SK-N-SH (cell line): ENCODE results near the gene LEF1. TPM values are rescaled to one million over a fixed set of nuclear protein-coding genes. Genes with fewer than 3 reads are reported as not detected.

Experiments
- CTCF ChIA-PET: fragments of 300-600, 350-600 bp; formaldehyde crosslinking; extraction: SDS; loops from one replicate; lab custom pipeline; 2021; lab: Yijun Ruan, JAX
- POLR2A ChIA-PET: fragments of 350-600 bp; sonication (Branson Sonifier 250); formaldehyde crosslinking; extraction: SDS; loops from one replicate; lab custom pipeline; 2020; ENCODE audit warnings: antibody characterized with exemption, inconsistent platforms; lab: Yijun Ruan, JAX
- DNase-seq: peaks from one replicate; pipeline ENCODE4 v3.0.0; 2012
- H2AFZ ChIP-seq: fragments of 200-600 bp; sonication (generic); 2 replicates; pipeline ENCODE4 v1.8.1; 2016; ENCODE audit warnings: antibody characterized with exemption, mild to moderate bottlenecking, low read depth
- H3F3A ChIP-seq: fragments of 200-600 bp; sonication (generic); replicated peaks from 2 replicates; pipeline ENCODE3; 2016; ENCODE audit warnings: antibody characterized with exemption, mild to moderate bottlenecking; ENCODE audit not compliant: insufficient read depth
- H3K27ac ChIP-seq, 2 experiments: fragments of 200-500 bp in 1 of 2; fragments of 200-600 bp in 1 of 2; sonication (Bioruptor generic) in 1 of 2; sonication (generic), shearing (Covaris generic) in 1 of 2; 2 replicates each; pipeline versions ENCODE4 v1.5.1 to v1.6.1; 2014 to 2016; ENCODE audit warnings: low read depth in 2 of 2, inconsistent platforms in 1 of 2, low read length in 1 of 2, mild to moderate bottlenecking in 1 of 2, mixed read lengths in 1 of 2
- H3K27me3 ChIP-seq: fragments of 200-600 bp; sonication (generic), shearing (Covaris generic); 2 replicates; pipeline ENCODE4 v1.6.1; 2016; ENCODE audit warnings: mixed run types; ENCODE audit not compliant: insufficient read depth
- H3K36me3 ChIP-seq, 2 experiments: fragments of 200-500 bp in 1 of 2; fragments of 200-600 bp in 1 of 2; sonication (Bioruptor generic) in 1 of 2; sonication (generic) in 1 of 2; replicated peaks in 1 of 2; 2 replicates each; pipeline versions ENCODE3 to v1.5.1; 2014 to 2016; ENCODE audit warnings: low read length in 1 of 2, mild to moderate bottlenecking in 1 of 2; ENCODE audit not compliant: insufficient read depth in 2 of 2, control insufficient read depth in 1 of 2
- H3K4me1 ChIP-seq, 2 experiments: fragments of 200-500 bp in 1 of 2; fragments of 200-600 bp in 1 of 2; sonication (Bioruptor generic) in 1 of 2; sonication (generic), shearing (Covaris generic) in 1 of 2; 2 replicates each; pipeline versions ENCODE4 v1.5.1 to v1.6.1; 2014 to 2016; ENCODE audit warnings: low read depth in 1 of 2, low read length in 1 of 2, mixed run types in 1 of 2; ENCODE audit not compliant: insufficient read depth in 2 of 2, control insufficient read depth in 1 of 2
- H3K4me2 ChIP-seq: fragments of 200-600 bp; sonication (generic), shearing (Covaris generic); 2 replicates; pipeline ENCODE4 v1.6.1; 2017; ENCODE audit warnings: mixed run types
- H3K4me3 ChIP-seq, 2 experiments: fragments of 200-500 bp in 1 of 2; fragments of 200-600 bp in 1 of 2; sonication (Bioruptor generic) in 1 of 2; sonication (generic), shearing (Covaris generic) in 1 of 2; 2 replicates each; pipeline versions ENCODE4 v1.5.1 to v1.8.1; 2014 to 2016; ENCODE audit warnings: low read depth in 2 of 2, inconsistent platforms in 1 of 2, low read length in 1 of 2, mild to moderate bottlenecking in 1 of 2, mixed read lengths in 1 of 2, moderate library complexity in 1 of 2
- H3K79me2 ChIP-seq: fragments of 200-600 bp; sonication (generic); 2 replicates; pipeline ENCODE4 v1.8.1; 2017; ENCODE audit warnings: mild to moderate bottlenecking; ENCODE audit not compliant: insufficient read depth
- H3K9ac ChIP-seq: fragments of 200-600 bp; sonication (generic); 2 replicates; pipeline ENCODE4 v1.6.1; 2017; ENCODE audit warnings: mixed run types
- H3K9me2 ChIP-seq: fragments of 200-600 bp; sonication (generic); 2 replicates; pipeline ENCODE4 v1.6.1; 2017; ENCODE audit warnings: mixed run types
- H3K9me3 ChIP-seq: fragments of 200-600 bp; sonication (generic); 2 replicates; pipeline ENCODE4 v1.6.1; 2017; ENCODE audit warnings: mixed run types, mild to moderate bottlenecking, moderate library complexity
- H4K20me1 ChIP-seq: fragments of 200-600 bp; sonication (generic); 2 replicates; pipeline ENCODE4 v1.6.1; 2017; ENCODE audit warnings: mild to moderate bottlenecking, mixed run types; ENCODE audit not compliant: insufficient read depth
- CHD2 ChIP-seq: fragments of 150-350 bp; IDR thresholded peaks from 2 replicates; pipeline ENCODE4 v1.6.1; 2018; ENCODE audit warnings: low read length; ENCODE audit not compliant: partially characterized antibody
- ELF1 ChIP-seq: IDR thresholded peaks from 2 replicates; pipeline ENCODE4 v1.4.0; 2012
- EZH2phosphoT487 ChIP-seq: fragments of 200-600 bp; sonication (generic); IDR thresholded peaks from 2 replicates; pipeline ENCODE4 v1.6.1; 2017; ENCODE audit warnings: low read depth, mixed run types, mild to moderate bottlenecking, antibody characterized with exemption, moderate library complexity, borderline replicate concordance
- FOXJ3 ChIP-seq: sonication (generic); formaldehyde crosslinking; IDR thresholded peaks from 2 replicates; pipeline ENCODE4 v1.5.1; 2020; ENCODE audit warnings: mild to moderate bottlenecking, missing genetic modification reagents
- GABPA ChIP-seq: IDR thresholded peaks from 2 replicates; pipeline ENCODE4 v1.4.0; 2012; ENCODE audit warnings: low read depth, mild to moderate bottlenecking
- GATA2 ChIP-seq: sonication (generic); formaldehyde crosslinking; IDR thresholded peaks from 2 replicates; pipeline ENCODE4 v1.5.0; 2020; ENCODE audit warnings: mild to moderate bottlenecking, missing genetic modification reagents
- JUND ChIP-seq: IDR thresholded peaks from 2 replicates; pipeline ENCODE4 v1.4.0; 2012
- NFIC ChIP-seq: IDR thresholded peaks from 2 replicates; pipeline ENCODE4 v1.4.0; 2012; ENCODE audit warnings: borderline replicate concordance
- NRF1 ChIP-seq: IDR thresholded peaks from 2 replicates; pipeline ENCODE4 v1.6.1; 2012; ENCODE audit warnings: low read depth, mild to moderate bottlenecking, low read length
- RAD21 ChIP-seq: IDR thresholded peaks from 2 replicates; pipeline ENCODE4 v1.6.1; 2012; ENCODE audit warnings: mild to moderate bottlenecking, low read length
- RCOR1 ChIP-seq: fragments of 150-350 bp; IDR thresholded peaks from 2 replicates; pipeline ENCODE4 v1.6.1; 2017; ENCODE audit warnings: antibody characterized with exemption, low read length
- SMC3 ChIP-seq: IDR thresholded peaks from 2 replicates; pipeline ENCODE4 v1.6.1; 2012; ENCODE audit warnings: low read depth, low read length, improper control_type of control experiment
- TAF1 ChIP-seq: IDR thresholded peaks from 2 replicates; pipeline ENCODE4 v1.6.1; 2012; ENCODE audit warnings: low read depth, mild to moderate bottlenecking, low read length, moderate library complexity, borderline replicate concordance
- YY1 ChIP-seq: IDR thresholded peaks from 2 replicates; pipeline ENCODE4 v1.4.0; 2012; ENCODE audit warnings: low read depth, mild to moderate bottlenecking
- WGBS: methylation state at CpG from one replicate; pipeline ENCODE4 v1.1.6; 2017; ENCODE audit warnings: low lambda C conversion rate; 5-methylcytosine and 5-hydroxymethylcytosine counted together
- polyA plus RNA-seq, 3 experiments: library from polyadenylated mRNA; depleted of rRNA; stranded (reverse); fragments of >200 nt; gene quantifications; 2 replicates each; pipeline ENCODE4 v1.2.3, GENCODE V29; 2012
- TF ChIP-seq, protein P1 (sequence below): fragments of 150-350 bp; IDR thresholded peaks from 2 replicates; pipeline ENCODE4 v1.6.1; 2017; ENCODE audit warnings: antibody characterized with exemption, low read length, low read depth, borderline replicate concordance
- TF ChIP-seq, protein P2 (sequence below): IDR thresholded peaks from 2 replicates; pipeline ENCODE4 v1.4.0; 2012; ENCODE audit warnings: low read depth
- TF ChIP-seq, protein P3 (sequence below): fragments of 200-600 bp; sonication (generic); IDR thresholded peaks from 2 replicates; pipeline ENCODE4 v1.6.1; 2017; ENCODE audit warnings: antibody characterized with exemption, mild to moderate bottlenecking, moderate library complexity

The LEF1 gene
- polyA plus RNA-seq, 1 of the 3 experiments (the other 2 are of a cell fraction): 0.36 TPM

DNA sequence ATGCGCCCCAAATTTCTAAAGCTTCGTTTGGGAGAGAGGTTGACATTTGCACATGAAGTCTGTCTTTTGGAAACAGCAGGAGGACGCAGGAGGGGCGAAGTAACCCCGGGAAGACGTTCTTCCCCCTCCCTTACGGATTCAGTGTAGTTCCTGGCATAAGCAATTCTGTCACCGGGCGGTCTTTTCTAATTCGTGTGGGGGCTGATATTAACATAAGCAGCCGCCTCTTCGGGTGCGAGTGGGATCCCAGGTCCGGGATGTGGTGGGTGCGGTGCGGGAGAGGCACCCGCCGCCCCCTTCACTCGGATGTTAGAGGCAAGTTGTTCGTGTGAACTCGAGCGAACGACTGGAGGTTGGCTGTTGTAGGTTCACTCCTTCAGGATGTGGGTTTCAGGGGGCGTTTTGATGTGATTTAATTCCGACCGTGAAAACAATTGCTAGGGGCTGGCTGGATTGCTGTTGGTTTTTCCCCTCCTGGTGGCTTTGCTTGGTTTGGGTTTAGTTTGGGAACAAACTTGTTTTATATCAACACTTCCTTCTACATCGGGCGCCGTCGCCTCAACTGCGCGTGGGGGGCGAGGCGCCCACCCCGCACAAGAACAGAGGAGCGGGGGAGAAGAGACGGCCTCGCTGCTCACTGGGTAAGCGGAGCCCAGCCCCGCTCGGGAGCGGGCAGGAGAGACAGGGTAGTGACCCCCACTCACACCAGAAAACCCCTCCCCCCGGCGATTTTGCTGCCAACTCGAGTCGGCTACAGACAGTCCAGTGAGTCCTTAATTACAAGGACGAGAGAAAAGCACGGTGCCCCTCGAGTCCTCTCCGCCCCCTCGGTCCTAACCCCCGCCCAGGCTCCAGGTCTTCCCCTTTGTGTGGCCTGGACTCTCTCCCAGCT lies 2.9 kb upstream of the LEF1 start:
- Histone ChIP-seq H3K27ac (no peak overlapping the region), H3K9ac (no peak overlapping the region), H3K36me3 (no peaks in the 10 kb centered on the region), H3F3A (no peaks in the 10 kb centered on the region), H3K4me3 (no peak overlapping the region), H3K4me2 (no peak overlapping the region), H3K4me1 (peaks cover 0 to 17% of the 10 kb centered on the region in 2 experiments; a peak in 2 of 4 replicates)
- TF ChIP-seq RAD21: no peak
- peak; percentile 50; the same call in 1 of the 2 replicates for TF ChIP-seq EZH2phosphoT487
- no peak for TF ChIP-seq SMC3
- TF ChIP-seq, all 33 proteins: peak for 1
- Histone ChIP-seq H3K27me3 (peaks cover 89% of the 10 kb centered on the region), H3K9me3 (no peaks in the 10 kb centered on the region), H3K9me2 (no peaks in the 10 kb centered on the region), H4K20me1 (no peaks in the 10 kb centered on the region), H2AFZ (no peak overlapping the region), H3K79me2 (no peaks in the 10 kb centered on the region)
- WGBS: 4% methylated on average over 44 of the region's 52 CpGs
- DNase-seq: peak; percentile 27
- ChIA-PET POLR2A (no interaction called here), CTCF (interaction anchor here (1.0 to 2.3 kb wide), 6 partner anchors 8 to 153 kb away, joined by 3 to 8 read pairs (median 8); no protein-coding TSS in a partner anchor)

DNA sequence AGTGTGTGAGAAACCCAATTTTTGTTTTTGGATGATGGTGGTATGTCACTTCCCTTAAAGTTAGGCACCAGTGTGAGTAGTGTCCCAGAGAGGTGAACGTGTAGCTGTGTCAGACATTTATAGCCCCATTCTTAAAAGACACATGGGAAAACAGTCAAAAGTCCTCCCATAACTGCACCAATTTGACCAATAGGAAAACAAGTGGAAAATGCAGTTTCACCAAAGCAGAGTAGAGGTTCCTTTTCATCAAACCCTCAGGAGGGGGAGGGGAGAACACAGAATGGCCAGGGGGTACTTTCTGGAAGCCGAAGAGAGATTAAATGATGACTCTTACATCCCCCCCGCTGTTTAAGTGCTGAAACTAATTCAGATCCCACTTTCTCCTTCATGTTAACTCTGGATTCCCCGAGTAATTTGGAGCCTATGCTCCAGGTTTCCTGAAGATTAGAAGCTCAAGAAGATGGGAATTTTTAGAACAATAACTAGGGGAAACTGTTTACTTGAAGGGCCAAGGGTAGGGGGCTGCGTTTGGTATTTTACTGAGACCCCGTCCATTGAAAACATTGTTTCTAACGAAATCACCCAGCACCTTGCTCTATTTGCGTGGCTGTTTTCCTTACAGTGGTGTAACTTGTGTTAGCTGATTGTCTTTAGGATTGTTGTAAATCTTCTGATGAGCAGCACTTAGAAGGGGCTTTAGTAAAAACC lies 2.1 kb upstream of the LEF1 start:
- ChIA-PET CTCF (interaction anchor here (0.9 to 1.9 kb wide), 2 partner anchors 16 to 152 kb away, joined by 4 to 8 read pairs; no protein-coding TSS in a partner anchor), POLR2A (no interaction called here)
- no peak overlapping the region for H3K9ac ChIP-seq
- H3K79me2 ChIP-seq: no peaks in the 10 kb centered on the region
- no peak overlapping the region for H3K4me3 ChIP-seq
- no peaks in the 10 kb centered on the region for H3K36me3 ChIP-seq
- H4K20me1 ChIP-seq: no peaks in the 10 kb centered on the region
- H3K9me2 ChIP-seq: no peaks in the 10 kb centered on the region
- TF ChIP-seq EZH2phosphoT487 (no peak), ELF1 (no peak)
- H3K4me2 ChIP-seq: no peak overlapping the region
- H3K4me1 ChIP-seq: peaks cover 0 to 17% of the 10 kb centered on the region in 2 experiments; a peak in 2 of 4 replicates
- DNase-seq: no peak
- H3K27ac ChIP-seq: no peak overlapping the region
- no peaks in the 10 kb centered on the region for H3K9me3 ChIP-seq
- H3K27me3 ChIP-seq: peaks cover 97% of the 10 kb centered on the region
- H2AFZ ChIP-seq: no peak overlapping the region
- WGBS: 0% methylated on average over 8 of the region's 8 CpGs
- no peaks in the 10 kb centered on the region for H3F3A ChIP-seq

DNA sequence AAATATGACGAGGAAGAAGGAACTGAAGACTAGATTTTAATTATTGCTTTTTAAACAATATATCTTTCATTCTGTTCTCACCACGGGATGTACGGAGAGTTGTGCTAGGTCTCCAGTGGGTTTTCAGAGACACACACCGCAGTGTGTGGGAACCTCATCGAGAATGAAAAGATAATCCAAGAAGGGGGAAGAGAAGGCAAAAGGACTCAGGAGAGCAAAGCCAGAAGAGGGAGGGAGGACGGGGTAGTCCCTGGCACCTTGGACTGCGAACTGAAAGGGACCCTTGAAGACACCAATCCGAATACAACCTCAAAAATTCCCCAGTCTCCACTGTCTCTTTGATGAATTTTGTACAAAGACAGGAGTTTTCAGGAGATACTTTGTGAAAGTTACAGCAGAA lies 932 bp upstream of the LEF1 start:
- no peak for DNase-seq
- H2AFZ ChIP-seq: no peak overlapping the region
- peaks cover 0 to 17% of the 10 kb centered on the region in 2 experiments; a peak in 2 of 4 replicates for H3K4me1 ChIP-seq
- ChIA-PET CTCF (interaction anchor here (1.9 kb wide), 1 partner anchor 151 kb away, joined by 8 read pairs; no protein-coding TSS in a partner anchor), POLR2A (no interaction called here)
- WGBS: 8% methylated on average over 8 of the region's 8 CpGs
- no peaks in the 10 kb centered on the region for H3K9me2 ChIP-seq
- no peak overlapping the region for H3K4me3 ChIP-seq
- H3K27me3 ChIP-seq: peaks cover 97% of the 10 kb centered on the region
- no peak overlapping the region for H3K27ac ChIP-seq
- no peak overlapping the region for H3K9ac ChIP-seq
- H3K9me3 ChIP-seq: no peaks in the 10 kb centered on the region
- H4K20me1 ChIP-seq: no peaks in the 10 kb centered on the region
- H3K4me2 ChIP-seq: 0 out of 2 replicates have a peak overlapping the region, but pooled peaks have one; percentile 84
- H3K36me3 ChIP-seq: no peaks in the 10 kb centered on the region
- no peaks in the 10 kb centered on the region for H3K79me2 ChIP-seq
- no peaks in the 10 kb centered on the region for H3F3A ChIP-seq
- no peak for TF ChIP-seq YY1
- TF ChIP-seq CHD2: no peak
- no peak for TF ChIP-seq RCOR1
- TF ChIP-seq GABPA: no peak
- TF ChIP-seq, protein P1, sequence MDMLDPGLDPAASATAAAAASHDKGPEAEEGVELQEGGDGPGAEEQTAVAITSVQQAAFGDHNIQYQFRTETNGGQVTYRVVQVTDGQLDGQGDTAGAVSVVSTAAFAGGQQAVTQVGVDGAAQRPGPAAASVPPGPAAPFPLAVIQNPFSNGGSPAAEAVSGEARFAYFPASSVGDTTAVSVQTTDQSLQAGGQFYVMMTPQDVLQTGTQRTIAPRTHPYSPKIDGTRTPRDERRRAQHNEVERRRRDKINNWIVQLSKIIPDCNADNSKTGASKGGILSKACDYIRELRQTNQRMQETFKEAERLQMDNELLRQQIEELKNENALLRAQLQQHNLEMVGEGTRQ: no peak
- no peak for TF ChIP-seq SMC3
- no peak for TF ChIP-seq NFIC
- no peak for TF ChIP-seq RAD21
- TF ChIP-seq TAF1: no peak
- TF ChIP-seq JUND: no peak
- TF ChIP-seq GATA2 (CRISPR knock-in tag): no peak
- TF ChIP-seq FOXJ3: no peak
- TF ChIP-seq, protein P2, sequence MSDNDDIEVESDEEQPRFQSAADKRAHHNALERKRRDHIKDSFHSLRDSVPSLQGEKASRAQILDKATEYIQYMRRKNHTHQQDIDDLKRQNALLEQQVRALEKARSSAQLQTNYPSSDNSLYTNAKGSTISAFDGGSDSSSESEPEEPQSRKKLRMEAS: no peak
- no peak for TF ChIP-seq NRF1
- TF ChIP-seq, protein P3, sequence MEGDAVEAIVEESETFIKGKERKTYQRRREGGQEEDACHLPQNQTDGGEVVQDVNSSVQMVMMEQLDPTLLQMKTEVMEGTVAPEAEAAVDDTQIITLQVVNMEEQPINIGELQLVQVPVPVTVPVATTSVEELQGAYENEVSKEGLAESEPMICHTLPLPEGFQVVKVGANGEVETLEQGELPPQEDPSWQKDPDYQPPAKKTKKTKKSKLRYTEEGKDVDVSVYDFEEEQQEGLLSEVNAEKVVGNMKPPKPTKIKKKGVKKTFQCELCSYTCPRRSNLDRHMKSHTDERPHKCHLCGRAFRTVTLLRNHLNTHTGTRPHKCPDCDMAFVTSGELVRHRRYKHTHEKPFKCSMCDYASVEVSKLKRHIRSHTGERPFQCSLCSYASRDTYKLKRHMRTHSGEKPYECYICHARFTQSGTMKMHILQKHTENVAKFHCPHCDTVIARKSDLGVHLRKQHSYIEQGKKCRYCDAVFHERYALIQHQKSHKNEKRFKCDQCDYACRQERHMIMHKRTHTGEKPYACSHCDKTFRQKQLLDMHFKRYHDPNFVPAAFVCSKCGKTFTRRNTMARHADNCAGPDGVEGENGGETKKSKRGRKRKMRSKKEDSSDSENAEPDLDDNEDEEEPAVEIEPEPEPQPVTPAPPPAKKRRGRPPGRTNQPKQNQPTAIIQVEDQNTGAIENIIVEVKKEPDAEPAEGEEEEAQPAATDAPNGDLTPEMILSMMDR: no peak
